Gastrocnemius medialis (tissue), 4 donors: ENCODE measurements around the gene NCOR1.

Experiments
- CTCF ChIP-seq, 5 experiments: fragments of 450-650 bp in 3 of 5; fragments of 200-600 bp in 2 of 5; sonication (generic) in 2 of 5; IDR thresholded peaks in 4 of 5; conservative IDR thresholded peaks in 1 of 5; 1 replicate in 4 of 5; 2 replicates in 1 of 5; pipeline ENCODE4 v1.5.1; 2016 to 2019; ENCODE audit warnings: antibody characterized with exemption in 5 of 5, mild to moderate bottlenecking in 3 of 5, moderate library complexity in 3 of 5
- POLR2A ChIP-seq, 2 donors: fragments of 450-650 bp; IDR thresholded peaks; one replicate each; pipeline ENCODE4 v1.6.1; 2017; ENCODE audit warnings: antibody characterized with exemption in 2 of 2, mild to moderate bottlenecking in 2 of 2, moderate library complexity in 2 of 2

DNA sequence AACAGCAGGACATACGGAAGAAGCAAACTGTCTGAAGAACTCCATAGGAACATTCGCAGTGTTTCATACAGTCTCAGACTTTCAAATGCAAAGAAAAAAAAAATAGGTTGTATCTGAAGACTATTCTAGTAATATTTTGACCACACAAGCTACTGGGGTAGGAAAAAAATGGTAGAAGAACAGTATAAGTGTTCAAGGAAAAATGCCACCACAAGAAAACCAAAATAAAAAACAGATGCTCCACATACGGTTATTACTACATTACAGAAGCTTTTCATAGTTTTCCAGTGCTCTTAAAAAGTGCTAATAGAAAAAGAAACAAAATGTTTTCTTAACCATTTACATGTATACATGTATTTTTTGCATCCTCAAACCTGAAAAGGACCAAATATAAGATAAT lies 3.7 kb downstream of the NCOR1 start:
- TF ChIP-seq POLR2A (IDR thresholded peaks at IDR 0.05), result no peak
- TF ChIP-seq CTCF (IDR thresholded peaks at IDR 0.05 in 4 of 5, conservative IDR thresholded peaks at IDR 0.05 in 1 of 5), result no peak
